GM13977 (cell line): ENCODE results near the gene OR6C6.

ENCODE experiments used
- DNase-seq: peaks from one replicate; pipeline ENCODE4 v3.0.0; 2012; ENCODE audit warnings: low spot score
- in situ Hi-C: fragments of 300-500 bp; cut with MboI; formaldehyde crosslinking; loops from one replicate; pipeline ENCODE4 v1.12.0; 2022; ENCODE audit warnings: low sequenced_read_pairs, low pct_unique_long_range_greater_than_20kb, mixed read lengths, inconsistent platforms; ENCODE audit not compliant: unreplicated experiment
- TF ChIP-seq, protein P1 (sequence below): IDR thresholded peaks from 2 replicates; pipeline ENCODE4 v1.5.1; 2012; ENCODE audit warnings: mild to moderate bottlenecking, control low read depth; ENCODE audit not compliant: insufficient read depth; ENCODE audit errors: extremely low read depth, missing control alignments

Gene OR6C6

DNA sequence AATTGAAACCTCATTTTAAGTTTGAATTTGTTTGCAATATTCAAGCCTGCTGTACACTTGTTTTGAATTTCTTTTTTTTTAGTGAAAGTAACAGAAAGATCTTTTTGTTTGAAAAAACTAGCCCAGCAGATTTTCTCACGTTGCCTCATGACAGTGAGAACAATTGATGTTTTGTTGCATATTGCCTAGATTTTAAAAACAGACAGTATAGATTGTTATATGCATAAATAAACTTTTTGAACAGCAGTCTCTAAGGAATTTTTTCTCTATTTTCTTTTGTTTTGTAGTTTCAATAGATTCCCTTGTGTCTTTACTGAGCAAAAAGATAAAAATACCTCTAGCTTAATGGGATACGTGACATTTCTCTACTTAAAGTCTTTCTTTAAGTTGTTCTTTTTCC, 15.4 kb downstream of the OR6C6 start:
- in situ Hi-C loops: no loop called here
- TF ChIP-seq, protein P1, sequence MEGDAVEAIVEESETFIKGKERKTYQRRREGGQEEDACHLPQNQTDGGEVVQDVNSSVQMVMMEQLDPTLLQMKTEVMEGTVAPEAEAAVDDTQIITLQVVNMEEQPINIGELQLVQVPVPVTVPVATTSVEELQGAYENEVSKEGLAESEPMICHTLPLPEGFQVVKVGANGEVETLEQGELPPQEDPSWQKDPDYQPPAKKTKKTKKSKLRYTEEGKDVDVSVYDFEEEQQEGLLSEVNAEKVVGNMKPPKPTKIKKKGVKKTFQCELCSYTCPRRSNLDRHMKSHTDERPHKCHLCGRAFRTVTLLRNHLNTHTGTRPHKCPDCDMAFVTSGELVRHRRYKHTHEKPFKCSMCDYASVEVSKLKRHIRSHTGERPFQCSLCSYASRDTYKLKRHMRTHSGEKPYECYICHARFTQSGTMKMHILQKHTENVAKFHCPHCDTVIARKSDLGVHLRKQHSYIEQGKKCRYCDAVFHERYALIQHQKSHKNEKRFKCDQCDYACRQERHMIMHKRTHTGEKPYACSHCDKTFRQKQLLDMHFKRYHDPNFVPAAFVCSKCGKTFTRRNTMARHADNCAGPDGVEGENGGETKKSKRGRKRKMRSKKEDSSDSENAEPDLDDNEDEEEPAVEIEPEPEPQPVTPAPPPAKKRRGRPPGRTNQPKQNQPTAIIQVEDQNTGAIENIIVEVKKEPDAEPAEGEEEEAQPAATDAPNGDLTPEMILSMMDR: no peak
- DNase-seq: no peak

- TF ChIP-seq, protein P1: no peak
- in situ Hi-C loops: no loop called here
- no peak for DNase-seq
Observed at GRCh38 chr12:55258303-55258702, 38.1 kb downstream of the OR6C6 start.

GRCh38 chr12:55256831-55257230, 39.5 kb downstream of the OR6C6 start:
- in situ Hi-C loops: no loop called here
- TF ChIP-seq, protein P1: no peak

DNA sequence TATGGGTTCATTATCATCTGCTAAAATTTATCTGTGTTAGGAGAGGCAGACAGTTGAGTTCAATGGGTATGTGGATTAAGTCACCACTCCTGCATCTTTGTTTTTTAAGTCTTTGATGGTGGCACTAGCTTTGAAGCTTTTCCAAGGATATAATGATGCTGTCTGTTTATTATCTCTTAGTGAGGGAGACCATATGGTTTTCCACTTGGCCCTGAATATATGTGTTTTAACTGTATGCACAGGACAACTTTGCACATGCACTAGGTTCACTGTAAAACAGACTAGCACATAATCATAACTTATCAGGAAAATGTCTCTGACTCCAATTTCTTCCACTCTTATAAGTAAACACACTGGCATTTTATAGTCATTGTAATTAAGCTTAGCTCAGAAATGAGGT, 43.1 kb downstream of the OR6C6 start:
- in situ Hi-C loops: no loop called here
- TF ChIP-seq, protein P1: no peak
- no peak for DNase-seq

More at GRCh38 chr12:55256831-55257230, 39.5 kb downstream of the OR6C6 start:
- DNase-seq: no peak

GRCh38 chr12:55250944-55251343, 45.4 kb downstream of the OR6C6 start:
- in situ Hi-C loops: no loop called here
- DNase-seq: no peak
- TF ChIP-seq, protein P1: no peak

DNA sequence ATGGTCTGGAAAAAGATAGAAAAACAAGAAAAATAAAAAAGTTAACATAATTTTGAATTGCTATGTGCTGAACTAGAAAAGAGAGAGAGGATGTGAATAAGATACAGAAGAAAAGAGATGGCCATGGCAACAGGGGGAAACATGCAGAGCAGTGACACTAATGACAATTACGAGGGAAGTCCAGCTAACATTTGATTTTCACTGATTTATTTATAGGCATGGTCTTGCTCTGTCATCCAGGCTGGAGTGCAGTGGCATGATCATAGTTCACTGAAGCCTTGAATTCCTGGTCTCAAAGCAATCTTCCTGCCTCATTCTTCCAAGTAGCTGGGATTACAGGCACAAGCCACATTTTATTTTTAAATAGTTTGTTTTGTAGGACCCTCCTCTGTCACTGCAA, 50.2 kb downstream of the OR6C6 start:
- in situ Hi-C loops: no loop called here
- no peak for DNase-seq
- TF ChIP-seq, protein P1: no peak

- TF ChIP-seq, protein P1: no peak
- in situ Hi-C loops: no loop called here
- DNase-seq: no peak
Observed at GRCh38 chr12:55244309-55244708, 52.1 kb downstream of the OR6C6 start, which contains the start of gene OR6C74. OR6C74 (plus strand) TSS chr12:55244609; CDS start chr12:55247288, 2,679 bp downstream.
